Sigmoid colon (tissue), 4 donors: ENCODE data around the gene CYP11A1.

Experiments used
- CTCF ChIP-seq, 4 experiments: fragments of 450-650 bp in 3 of 4; fragments of 200-600 bp in 1 of 4; IDR thresholded peaks; one replicate each; pipeline ENCODE4 v1.5.1; 2016 to 2019; ENCODE audit warnings: antibody characterized with exemption in 4 of 4, mild to moderate bottlenecking in 3 of 4, moderate library complexity in 2 of 4
- POLR2AphosphoS5 ChIP-seq, 4 donors: sonication (generic); formaldehyde crosslinking; IDR thresholded peaks; one replicate each; pipeline ENCODE4 v1.6.1; 2017; ENCODE audit warnings: antibody characterized with exemption in 4 of 4

DNA sequence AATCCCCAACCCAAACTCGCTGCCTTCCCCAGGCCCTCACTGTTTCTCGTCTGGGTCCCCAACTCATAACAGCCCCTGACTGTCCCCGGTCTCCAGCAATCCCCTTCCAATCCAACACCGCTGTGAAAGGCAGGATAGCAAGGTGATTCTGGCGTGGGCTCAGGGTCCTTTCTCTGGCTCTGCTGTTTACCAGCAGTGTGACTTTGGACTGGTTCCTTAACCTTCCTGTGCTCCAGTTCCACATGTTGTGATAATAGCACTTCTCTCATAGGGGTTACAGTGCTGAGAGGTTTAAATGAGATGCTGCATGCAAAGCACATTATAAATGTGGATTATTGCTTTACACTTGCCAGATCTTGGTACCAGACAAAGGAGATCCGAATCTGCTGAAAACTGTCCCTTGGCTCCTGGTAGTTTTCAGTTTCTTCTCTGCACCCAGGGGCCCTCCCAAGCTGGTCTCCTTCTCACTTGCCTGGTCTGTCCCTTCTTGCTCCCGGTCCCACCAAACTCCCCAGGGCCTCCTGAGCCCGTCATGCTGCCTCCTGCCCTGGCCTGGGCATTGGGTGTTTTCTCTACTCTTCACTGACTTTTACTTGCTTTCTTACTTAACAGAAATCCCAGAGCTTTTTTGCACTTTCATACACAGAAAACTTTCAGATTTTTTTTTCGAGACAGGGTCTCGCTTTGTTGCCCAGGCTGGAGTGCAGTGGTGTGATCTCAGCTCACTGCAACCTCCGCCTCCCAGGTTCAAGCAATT, 26.8 kb upstream of the CYP11A1 start:
- TF ChIP-seq CTCF (IDR thresholded peaks at IDR 0.05) (no peak), POLR2AphosphoS5 (IDR thresholded peaks at IDR 0.05) (no peak)
